Measurements from ENCODE around the gene PRELID2.

The PRELID2 gene

GRCh38 chr5:145793574-145793973 lies 41.6 kb downstream of the PRELID2 start:
- CTCF ChIA-PET: interaction anchor here (0.6 kb wide), 1 partner anchor 242 kb away, joined by 3 read pairs; no protein-coding TSS in a partner anchor
- DNase-seq (ENCODE audit: extremely low spot score): no peak
- no peak for TF ChIP-seq SUZ12 (IDR thresholded peaks at IDR 0.05)
- POLR2A ChIA-PET: no interaction called here

GRCh38 chr5:145792840-145793239 lies 42.3 kb downstream of the PRELID2 start:
- no peak for DNase-seq (ENCODE audit: extremely low spot score)
- POLR2A ChIA-PET: no interaction called here
- TF ChIP-seq LEF1 (IDR thresholded peaks at IDR 0.05; ENCODE audit: borderline replicate concordance) (no peak), NFRKB (IDR thresholded peaks at IDR 0.05) (no peak)
- CTCF ChIA-PET: no interaction called here

- TF ChIP-seq CTBP1 (IDR thresholded peaks at IDR 0.05; ENCODE audit: borderline replicate concordance) (no peak), LEF1 (IDR thresholded peaks at IDR 0.05; ENCODE audit: borderline replicate concordance) (no peak), SP1 (IDR thresholded peaks at IDR 0.05) (no peak), FOXK2 (IDR thresholded peaks at IDR 0.05) (no peak), ZNF384 (IDR thresholded peaks at IDR 0.05) (no peak), HDGF (IDR thresholded peaks at IDR 0.05; ENCODE audit: borderline replicate concordance) (no peak), L3MBTL2 (conservative IDR thresholded peaks at IDR 0.05) (no peak), NFRKB (IDR thresholded peaks at IDR 0.05) (no peak), ARNT (IDR thresholded peaks at IDR 0.05) (no peak), SUZ12 (IDR thresholded peaks at IDR 0.05) (no peak), FOXM1 (IDR thresholded peaks at IDR 0.05; ENCODE audit: borderline replicate concordance) (no peak), BHLHE40 (IDR thresholded peaks at IDR 0.05; ENCODE audit: borderline replicate concordance) (no peak)
- ChIA-PET CTCF (no interaction called here), POLR2A (no interaction called here)
- no peak for DNase-seq (ENCODE audit: extremely low spot score)
Observed at GRCh38 chr5:145791866-145792265, 43.3 kb downstream of the PRELID2 start.

GRCh38 chr5:145787996-145788395 lies 47.1 kb downstream of the PRELID2 start:
- no peak for TF ChIP-seq SUZ12 (IDR thresholded peaks at IDR 0.05)
- TF ChIP-seq HDGF (IDR thresholded peaks at IDR 0.05; ENCODE audit: borderline replicate concordance): no peak
- no peak for TF ChIP-seq NFRKB (IDR thresholded peaks at IDR 0.05)
- TF ChIP-seq CTBP1 (IDR thresholded peaks at IDR 0.05; ENCODE audit: borderline replicate concordance): no peak
- no peak for TF ChIP-seq TARDBP (IDR thresholded peaks at IDR 0.05)
- TF ChIP-seq PKNOX1 (IDR thresholded peaks at IDR 0.05): no peak
- no peak for TF ChIP-seq LEF1 (IDR thresholded peaks at IDR 0.05; ENCODE audit: borderline replicate concordance)
- TF ChIP-seq ZNF384 (IDR thresholded peaks at IDR 0.05): no peak
- TF ChIP-seq FOXK2 (IDR thresholded peaks at IDR 0.05): no peak
- no peak for TF ChIP-seq ELF4 (IDR thresholded peaks at IDR 0.05)
- no peak for TF ChIP-seq ARNT (IDR thresholded peaks at IDR 0.05)
- TF ChIP-seq L3MBTL2 (conservative IDR thresholded peaks at IDR 0.05): no peak
- TF ChIP-seq FOXA1 (IDR thresholded peaks at IDR 0.05): no peak
- no peak for TF ChIP-seq BHLHE40 (IDR thresholded peaks at IDR 0.05; ENCODE audit: borderline replicate concordance)
- POLR2A ChIA-PET: no interaction called here
- CTCF ChIA-PET: no interaction called here
- no peak for DNase-seq (ENCODE audit: extremely low spot score)

GRCh38 chr5:145787507-145787906 lies 47.6 kb downstream of the PRELID2 start:
- CTCF ChIA-PET: no interaction called here
- TF ChIP-seq FOXM1 (IDR thresholded peaks at IDR 0.05; ENCODE audit: borderline replicate concordance): no peak
- no peak for TF ChIP-seq CTBP1 (IDR thresholded peaks at IDR 0.05; ENCODE audit: borderline replicate concordance)
- no peak for TF ChIP-seq SP1 (IDR thresholded peaks at IDR 0.05)
- TF ChIP-seq SUZ12 (IDR thresholded peaks at IDR 0.05): no peak
- TF ChIP-seq BHLHE40 (IDR thresholded peaks at IDR 0.05; ENCODE audit: borderline replicate concordance): no peak
- no peak for TF ChIP-seq ELF4 (IDR thresholded peaks at IDR 0.05)
- TF ChIP-seq PKNOX1 (IDR thresholded peaks at IDR 0.05): no peak
- no peak for TF ChIP-seq LEF1 (IDR thresholded peaks at IDR 0.05; ENCODE audit: borderline replicate concordance)
- TF ChIP-seq ARNT (IDR thresholded peaks at IDR 0.05): no peak
- no peak for TF ChIP-seq ZNF384 (IDR thresholded peaks at IDR 0.05)
- TF ChIP-seq FOXA1 (IDR thresholded peaks at IDR 0.05): no peak
- no peak for TF ChIP-seq L3MBTL2 (conservative IDR thresholded peaks at IDR 0.05)
- no peak for TF ChIP-seq HDGF (IDR thresholded peaks at IDR 0.05; ENCODE audit: borderline replicate concordance)
- no peak for TF ChIP-seq TARDBP (IDR thresholded peaks at IDR 0.05)
- TF ChIP-seq NFRKB (IDR thresholded peaks at IDR 0.05): no peak
- no peak for TF ChIP-seq FOXK2 (IDR thresholded peaks at IDR 0.05)
- no peak for DNase-seq (ENCODE audit: extremely low spot score)
- POLR2A ChIA-PET: no interaction called here

- TF ChIP-seq ZNF384 (IDR thresholded peaks at IDR 0.05) (no peak), FOXM1 (IDR thresholded peaks at IDR 0.05; ENCODE audit: borderline replicate concordance) (no peak), BHLHE40 (IDR thresholded peaks at IDR 0.05; ENCODE audit: borderline replicate concordance) (no peak), FOXA1 (IDR thresholded peaks at IDR 0.05) (no peak), PKNOX1 (IDR thresholded peaks at IDR 0.05) (no peak), ARNT (IDR thresholded peaks at IDR 0.05) (no peak), L3MBTL2 (conservative IDR thresholded peaks at IDR 0.05) (no peak), HDGF (IDR thresholded peaks at IDR 0.05; ENCODE audit: borderline replicate concordance) (no peak), CTBP1 (IDR thresholded peaks at IDR 0.05; ENCODE audit: borderline replicate concordance) (no peak), LEF1 (IDR thresholded peaks at IDR 0.05; ENCODE audit: borderline replicate concordance) (no peak), SUZ12 (IDR thresholded peaks at IDR 0.05) (no peak), TARDBP (IDR thresholded peaks at IDR 0.05) (no peak), SP1 (IDR thresholded peaks at IDR 0.05) (no peak), NFRKB (IDR thresholded peaks at IDR 0.05) (no peak), FOXK2 (IDR thresholded peaks at IDR 0.05) (no peak), ELF4 (IDR thresholded peaks at IDR 0.05) (no peak)
- no peak for DNase-seq (ENCODE audit: extremely low spot score)
- ChIA-PET POLR2A (no interaction called here), CTCF (no interaction called here)
Observed at GRCh38 chr5:145787001-145787400, 48.1 kb downstream of the PRELID2 start.

All from HEK293T (cell line).